A549 (cell line): ENCODE data around the gene DCAF6.

Experiments
- CEBPB ChIP-seq, 2 experiments: fragments of >200 bp in 1 of 2; sonication (Bioruptor Twin) in 1 of 2; formaldehyde crosslinking in 1 of 2; IDR thresholded peaks; 2 replicates each; pipeline ENCODE4 v1.6.1; 2012 to 2016
- EP300 ChIP-seq, 2 experiments: fragments of >200 bp; sonication (Bioruptor Twin); formaldehyde crosslinking; IDR thresholded peaks; 2 replicates in 1 of 2; 3 replicates in 1 of 2; pipeline ENCODE4 v1.6.1; 2016 to 2017
- FOSB ChIP-seq: fragments of 250-450 bp; sonication (Bioruptor Pico); IDR thresholded peaks from 2 replicates; pipeline ENCODE4 v1.5.0; 2020; ENCODE audit warnings: mild to moderate bottlenecking, moderate library complexity
- JUNB ChIP-seq: fragments of >200 bp; sonication (Bioruptor Twin); formaldehyde crosslinking; IDR thresholded peaks from 2 replicates; pipeline ENCODE4 v1.6.1; 2016
- MAFK ChIP-seq: fragments of 450-650 bp; IDR thresholded peaks from 2 replicates; pipeline ENCODE4 v1.6.1; 2014; ENCODE audit not compliant: partially characterized antibody
- PHF8 ChIP-seq: fragments of 200-600 bp; sonication (generic); IDR thresholded peaks from 2 replicates; pipeline ENCODE4 v1.6.1; 2016; ENCODE audit warnings: low read depth, mild to moderate bottlenecking, antibody characterized with exemption, moderate library complexity, borderline replicate concordance
- SREBF2 ChIP-seq: fragments of 450-650 bp; IDR thresholded peaks from 2 replicates; pipeline ENCODE4 v1.6.1; 2014; ENCODE audit warnings: mild to moderate bottlenecking, moderate library complexity
- TP53 ChIP-seq: fragments of 250-450 bp; sonication (Bioruptor Pico); IDR thresholded peaks from 2 replicates; pipeline ENCODE4 v1.5.0; 2021; ENCODE audit warnings: mild to moderate bottlenecking, moderate library complexity
- TF ChIP-seq, protein P1 (sequence below): fragments of >200 bp; sonication (Bioruptor Twin); formaldehyde crosslinking; IDR thresholded peaks from 3 replicates; pipeline ENCODE4 v1.5.1; 2016
- TF ChIP-seq, protein P2 (sequence below): fragments of 450-650 bp; IDR thresholded peaks from 2 replicates; pipeline ENCODE4 v1.6.1; 2014; ENCODE audit warnings: antibody characterized with exemption

DNA sequence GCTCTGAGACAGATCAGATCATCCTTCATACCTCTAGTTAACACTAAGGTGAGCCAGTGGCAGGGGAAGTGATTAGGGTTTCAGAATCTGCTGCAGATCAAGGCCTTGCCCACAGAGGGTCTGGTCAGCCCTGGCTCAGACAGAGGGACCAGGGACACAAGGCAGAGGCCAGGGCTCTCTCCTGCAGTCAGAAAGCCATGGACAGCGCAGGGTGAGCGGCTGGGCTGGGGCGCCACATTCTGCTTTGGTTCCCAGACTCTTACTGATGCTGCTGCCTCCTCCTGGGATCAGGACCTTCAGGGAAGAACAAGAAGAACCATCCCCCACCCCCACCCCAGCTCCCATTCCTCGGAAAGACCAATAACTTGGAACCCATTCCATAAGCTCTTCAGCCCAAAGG is 157.1 kb downstream of the DCAF6 start:
- TF ChIP-seq CEBPB (IDR thresholded peaks at IDR 0.05) (no peak), SREBF2 (no peak), FOSB (CRISPR knock-in tag) (no peak), JUNB (no peak), PHF8 (no peak), TP53 (CRISPR knock-in tag) (no peak), MAFK (no peak), EP300 (IDR thresholded peaks at IDR 0.05) (no peak)
- TF ChIP-seq, protein P1, sequence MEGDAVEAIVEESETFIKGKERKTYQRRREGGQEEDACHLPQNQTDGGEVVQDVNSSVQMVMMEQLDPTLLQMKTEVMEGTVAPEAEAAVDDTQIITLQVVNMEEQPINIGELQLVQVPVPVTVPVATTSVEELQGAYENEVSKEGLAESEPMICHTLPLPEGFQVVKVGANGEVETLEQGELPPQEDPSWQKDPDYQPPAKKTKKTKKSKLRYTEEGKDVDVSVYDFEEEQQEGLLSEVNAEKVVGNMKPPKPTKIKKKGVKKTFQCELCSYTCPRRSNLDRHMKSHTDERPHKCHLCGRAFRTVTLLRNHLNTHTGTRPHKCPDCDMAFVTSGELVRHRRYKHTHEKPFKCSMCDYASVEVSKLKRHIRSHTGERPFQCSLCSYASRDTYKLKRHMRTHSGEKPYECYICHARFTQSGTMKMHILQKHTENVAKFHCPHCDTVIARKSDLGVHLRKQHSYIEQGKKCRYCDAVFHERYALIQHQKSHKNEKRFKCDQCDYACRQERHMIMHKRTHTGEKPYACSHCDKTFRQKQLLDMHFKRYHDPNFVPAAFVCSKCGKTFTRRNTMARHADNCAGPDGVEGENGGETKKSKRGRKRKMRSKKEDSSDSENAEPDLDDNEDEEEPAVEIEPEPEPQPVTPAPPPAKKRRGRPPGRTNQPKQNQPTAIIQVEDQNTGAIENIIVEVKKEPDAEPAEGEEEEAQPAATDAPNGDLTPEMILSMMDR = no peak
- TF ChIP-seq, protein P2, sequence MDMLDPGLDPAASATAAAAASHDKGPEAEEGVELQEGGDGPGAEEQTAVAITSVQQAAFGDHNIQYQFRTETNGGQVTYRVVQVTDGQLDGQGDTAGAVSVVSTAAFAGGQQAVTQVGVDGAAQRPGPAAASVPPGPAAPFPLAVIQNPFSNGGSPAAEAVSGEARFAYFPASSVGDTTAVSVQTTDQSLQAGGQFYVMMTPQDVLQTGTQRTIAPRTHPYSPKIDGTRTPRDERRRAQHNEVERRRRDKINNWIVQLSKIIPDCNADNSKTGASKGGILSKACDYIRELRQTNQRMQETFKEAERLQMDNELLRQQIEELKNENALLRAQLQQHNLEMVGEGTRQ = no peak
